GM21737 (cell line): ENCODE data around the gene FADS6.
"Not testable (repeated sequence)": the region's sequence is repeated elsewhere in the genome, so short reads cannot be mapped to it uniquely, and the experiment has no call there.

Experiments
- ATAC-seq: cut with Tn5 transposase; IDR thresholded peaks from one replicate; pipeline ENCODE4 v1.9.1; 2021; ENCODE audit warnings: mild to moderate bottlenecking, moderate library complexity; ENCODE audit not compliant: unreplicated experiment

Gene FADS6

DNA sequence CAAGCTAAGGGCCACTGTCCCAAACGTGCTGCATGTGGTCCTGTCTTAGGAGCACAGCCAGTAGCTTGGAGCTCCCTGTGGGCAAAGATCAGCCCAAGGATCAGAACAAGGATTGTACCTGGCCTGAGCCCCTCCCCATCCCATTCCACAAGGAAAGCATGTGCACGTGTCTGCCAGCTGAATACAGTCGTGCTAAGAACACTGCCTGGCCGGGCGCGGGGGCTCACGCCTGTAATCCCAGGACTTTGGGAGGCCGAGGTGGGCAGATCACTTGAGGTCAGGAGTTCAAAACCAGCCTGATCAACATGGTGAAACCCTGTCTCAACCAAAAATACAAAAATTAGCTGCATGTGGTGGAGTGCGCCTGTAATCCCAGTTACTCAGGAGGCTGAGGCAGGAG, 23.4 kb downstream of the FADS6 start:
- not testable (repeated sequence) for ATAC-seq

DNA sequence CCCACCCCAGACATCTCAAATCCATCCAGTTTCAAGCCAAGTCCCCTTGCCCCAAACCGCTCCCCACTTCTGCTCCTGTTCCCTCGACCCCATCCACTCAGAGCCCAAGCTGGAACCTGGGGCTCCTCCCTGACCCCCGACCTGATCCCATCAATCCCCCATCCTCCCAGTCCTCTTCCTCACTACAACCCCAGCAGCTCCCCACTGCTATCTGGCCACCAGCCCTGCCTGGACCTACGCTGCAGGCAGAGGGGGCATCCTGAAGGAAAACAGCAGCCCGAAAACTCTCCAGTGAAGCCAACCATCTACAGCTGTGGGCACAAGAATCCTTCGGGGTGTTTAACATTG, 24.6 kb downstream of the FADS6 start:
- no peak for ATAC-seq

DNA sequence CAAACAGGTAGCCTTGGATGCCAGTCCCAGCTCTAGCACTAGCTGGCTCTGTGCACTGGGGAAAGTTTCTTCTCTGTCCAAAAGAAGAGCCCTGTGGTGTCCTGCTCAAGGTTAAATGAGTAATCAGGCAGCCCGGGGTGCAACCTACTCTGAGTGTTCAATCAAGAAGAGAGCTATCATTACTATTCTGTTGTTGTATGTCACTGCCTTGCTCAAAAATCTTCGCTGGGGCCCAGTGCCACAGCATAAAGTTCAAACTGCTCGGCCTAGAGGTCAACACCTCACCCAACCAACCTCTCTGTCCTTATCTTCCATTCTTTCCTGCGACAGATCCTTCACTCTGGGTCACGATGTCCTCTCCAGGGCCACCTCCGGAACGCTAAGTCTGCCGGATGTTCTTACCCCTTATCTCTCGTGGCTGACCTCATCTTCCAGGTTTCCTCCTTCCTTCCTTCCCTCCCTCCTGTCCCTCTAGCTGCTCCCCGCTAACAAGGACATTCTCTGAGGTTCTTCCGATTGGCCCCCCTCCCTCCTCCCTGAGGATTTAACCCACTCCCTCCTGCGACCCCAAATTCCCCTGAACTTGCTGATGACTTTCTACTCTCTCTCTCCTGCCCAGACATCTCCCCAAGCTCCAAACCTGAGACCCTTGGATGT, 25.1 kb downstream of the FADS6 start:
- ATAC-seq, result no peak

DNA sequence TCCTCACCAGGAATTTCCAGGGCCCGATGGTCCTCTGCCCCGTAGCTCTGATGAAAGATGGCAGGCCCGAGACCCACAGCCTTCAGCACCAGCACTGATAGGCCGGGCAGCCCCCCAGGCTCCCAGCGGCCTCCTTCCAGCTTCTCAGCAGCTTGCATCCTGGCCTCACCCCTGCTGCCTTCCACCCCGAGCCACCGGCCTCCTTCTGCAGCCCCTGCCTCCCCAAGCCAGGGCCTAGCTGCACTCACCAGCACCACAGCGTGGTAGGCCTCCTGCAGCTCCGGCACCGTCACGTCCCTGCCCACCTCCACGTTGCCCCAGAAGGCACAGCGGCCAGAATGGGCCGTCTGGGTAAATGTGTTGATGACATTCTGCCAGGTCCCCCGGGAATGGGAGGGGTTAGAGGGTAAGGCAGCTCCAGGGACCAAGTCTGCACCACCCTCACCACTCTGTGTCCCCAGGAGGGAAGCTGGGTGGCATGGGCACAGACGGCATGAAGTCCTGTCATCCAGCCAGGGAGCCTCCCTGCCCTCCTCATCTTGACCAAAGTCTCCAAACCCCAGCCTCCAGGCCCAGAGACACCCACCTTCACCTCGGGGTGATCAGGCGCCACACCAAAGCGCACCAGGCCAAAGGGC, 27.1 kb downstream of the FADS6 start:
- no peak for ATAC-seq

DNA sequence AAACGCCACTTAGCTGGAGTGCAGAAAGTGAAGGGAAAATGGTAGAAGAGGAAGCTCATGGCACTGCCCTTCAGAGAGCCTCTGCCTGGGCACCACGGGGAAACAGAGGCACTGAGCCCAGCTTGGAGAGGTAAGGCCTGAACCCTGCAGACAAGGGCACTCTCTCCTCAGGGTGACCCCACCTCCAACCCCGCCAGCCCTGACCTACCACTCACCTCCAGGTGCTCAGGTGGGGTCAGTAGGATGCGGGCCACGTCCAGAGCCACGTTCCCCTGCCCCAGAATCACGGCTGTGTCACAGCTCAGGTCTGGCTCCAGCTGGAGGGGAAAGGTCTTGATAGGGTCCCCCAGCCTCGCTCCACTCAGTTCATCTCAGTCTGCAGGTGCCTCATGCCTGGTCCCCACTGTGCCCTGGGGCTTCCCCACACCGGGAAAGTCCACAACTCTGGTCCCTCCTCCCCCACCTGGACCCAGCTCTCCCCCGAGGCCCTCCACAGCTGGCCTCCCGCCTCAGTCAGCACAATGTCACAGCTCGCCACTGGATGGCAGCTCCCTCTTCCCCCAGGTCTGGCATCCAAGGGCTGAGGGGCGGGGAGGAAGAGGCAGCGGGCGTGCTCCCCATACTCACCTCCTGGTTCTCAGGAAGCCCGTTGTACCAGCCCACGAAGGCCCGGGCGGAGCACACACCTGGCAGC, 27.8 kb downstream of the FADS6 start:
- no peak for ATAC-seq

DNA sequence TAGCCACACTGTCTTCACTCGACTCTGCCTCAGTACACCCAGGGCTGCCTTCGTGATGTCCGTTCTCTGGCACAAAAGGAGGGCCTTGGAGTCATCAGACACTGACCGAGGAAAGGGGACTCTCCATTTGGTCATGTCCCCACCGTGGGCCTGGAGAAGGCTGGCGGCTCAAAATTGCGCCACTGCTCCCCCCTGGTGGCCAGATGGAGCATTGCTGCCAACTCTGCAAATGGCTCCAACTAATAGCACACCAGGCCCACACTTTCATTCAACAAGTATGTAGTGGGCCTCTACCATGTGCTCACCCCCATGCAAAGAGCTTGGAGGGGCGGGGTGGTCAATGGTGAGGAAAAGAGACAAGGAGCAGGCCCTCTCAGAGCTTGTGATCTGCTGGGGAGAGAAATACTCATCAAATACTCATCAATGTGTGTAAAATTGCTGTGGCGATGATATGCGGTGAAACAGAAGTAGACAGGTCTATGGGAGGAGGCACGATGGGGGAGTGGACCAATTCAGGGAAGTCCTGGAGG, 28.5 kb downstream of the FADS6 start:
- no peak for ATAC-seq

DNA sequence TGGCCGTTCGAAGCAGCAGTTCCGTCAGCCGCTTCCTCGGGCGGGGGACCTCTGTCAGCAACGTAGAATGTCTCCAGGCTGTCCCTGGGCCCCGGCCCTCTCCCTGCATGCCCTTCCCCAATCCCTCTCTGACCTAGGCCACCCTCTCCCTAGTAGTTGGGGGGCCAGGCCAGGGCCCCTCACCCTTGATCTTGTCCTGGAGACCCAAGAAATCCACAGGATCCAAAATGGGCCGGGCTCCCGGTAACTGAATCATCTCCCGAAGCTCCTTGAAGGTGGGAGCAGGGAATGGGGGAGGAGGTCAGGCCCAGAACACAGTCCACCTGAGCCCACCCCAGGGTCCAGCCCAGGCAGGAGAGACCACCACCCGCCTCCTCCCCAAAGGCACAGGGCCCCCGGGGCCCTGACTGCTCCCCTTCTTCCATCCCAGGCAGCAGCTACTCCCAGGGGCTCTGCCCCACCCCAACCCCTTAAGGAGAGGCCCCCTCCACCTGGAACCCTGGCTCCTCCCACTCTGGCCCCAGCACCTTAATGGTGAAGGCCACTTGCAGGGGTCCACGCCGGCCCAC, 29.1 kb downstream of the FADS6 start:
- no peak for ATAC-seq

DNA sequence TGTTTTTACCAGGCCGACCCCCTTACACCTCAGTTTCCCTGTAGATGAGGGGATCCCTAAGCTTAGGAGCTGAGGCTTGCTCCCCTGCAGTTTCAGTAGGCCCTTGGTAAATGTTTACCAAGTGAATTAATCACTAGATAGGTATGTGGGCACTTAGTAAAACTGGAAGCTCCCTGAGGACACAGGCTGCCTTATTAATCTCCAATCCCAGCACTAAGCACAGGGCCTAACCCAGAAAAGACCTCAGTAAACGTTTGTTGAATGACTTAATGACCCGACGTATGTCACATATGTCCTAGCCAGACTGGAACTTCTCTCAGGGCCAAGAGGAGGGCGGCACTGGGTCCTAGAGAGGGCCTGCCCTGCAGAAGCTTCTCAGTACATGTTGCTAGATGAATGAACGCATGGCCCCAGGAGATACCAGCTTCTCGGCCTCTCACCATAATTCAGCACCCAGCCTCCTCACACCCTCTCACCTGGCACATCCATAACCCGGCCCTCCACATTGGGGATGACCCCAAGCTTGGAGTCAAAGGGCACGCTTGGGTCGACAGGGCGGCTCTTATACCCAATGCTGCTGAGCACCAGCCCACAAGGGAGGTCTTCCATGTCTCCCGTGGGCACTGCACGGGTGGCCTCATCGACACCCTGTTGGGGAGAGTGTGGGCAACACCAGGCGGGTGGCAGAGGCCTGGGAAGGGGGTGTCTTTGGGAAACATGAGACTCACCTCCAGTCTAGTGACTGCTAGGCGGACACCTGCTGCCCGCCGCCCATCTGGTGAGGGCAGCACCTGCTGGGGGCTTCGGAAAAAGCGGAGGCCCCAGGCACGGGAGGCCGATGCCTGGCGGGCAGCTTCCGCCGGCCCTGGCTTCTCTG, 29.8 kb downstream of the FADS6 start:
- ATAC-seq, result no peak

DNA sequence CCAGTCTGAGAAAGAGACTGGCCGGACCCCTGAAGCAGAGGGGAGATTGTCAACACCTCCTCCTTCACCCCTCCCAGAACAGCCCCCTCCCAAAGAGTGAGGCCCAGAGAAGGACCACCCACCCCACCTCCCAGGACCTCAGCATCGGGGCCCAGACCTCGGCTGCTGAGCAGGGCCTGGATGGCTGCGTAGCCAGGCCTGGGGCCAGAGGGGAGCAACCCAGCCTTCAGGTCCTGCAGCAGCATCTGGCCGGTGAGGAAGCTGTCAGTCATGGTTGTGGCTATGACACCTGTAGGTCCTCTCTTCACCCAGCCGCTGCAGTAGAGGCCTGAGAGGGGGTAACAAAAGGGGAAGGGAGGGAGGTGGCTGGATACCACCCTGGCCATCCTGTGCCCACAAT, 30.5 kb downstream of the FADS6 start:
- no peak for ATAC-seq

DNA sequence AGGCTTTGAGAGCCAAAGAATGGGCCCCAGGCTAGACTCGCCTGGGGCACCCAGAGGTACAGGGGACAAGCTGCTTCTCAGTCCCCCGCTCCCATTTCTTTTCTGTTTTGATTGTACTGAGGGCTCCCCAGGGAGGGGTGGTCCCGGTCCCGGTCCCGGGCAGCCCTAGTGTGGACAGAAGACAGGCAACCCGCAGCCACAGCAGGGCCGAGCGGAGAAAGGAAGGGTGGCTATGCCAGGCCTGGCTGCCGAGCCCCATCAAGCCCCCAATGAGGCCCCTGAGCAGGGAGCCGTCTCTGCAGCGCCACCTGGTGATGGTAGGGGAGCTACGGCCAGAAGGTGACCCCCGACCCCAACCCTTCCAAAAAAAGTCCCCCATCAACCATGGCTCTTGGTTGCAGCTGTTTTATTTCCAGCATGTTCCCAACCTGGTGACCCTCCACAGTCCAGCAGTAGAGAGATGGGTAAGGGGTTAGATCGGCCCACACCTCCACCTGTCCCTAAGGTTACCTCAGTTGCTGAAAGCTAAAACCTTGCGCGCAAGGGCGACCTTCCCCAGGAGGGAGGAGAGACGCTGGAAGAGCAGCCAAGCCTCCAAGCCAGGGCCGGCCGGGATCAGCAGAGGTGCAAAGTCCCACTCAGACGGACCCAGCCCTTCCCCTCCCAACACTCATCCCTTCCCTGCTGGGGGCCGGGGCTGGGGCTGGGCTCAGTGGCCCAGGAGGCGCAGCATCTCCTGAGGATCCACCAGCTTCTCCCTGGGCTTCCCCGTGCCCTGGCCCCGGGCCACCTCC, 31.1 kb downstream of the FADS6 start:
- ATAC-seq, result no peak

DNA sequence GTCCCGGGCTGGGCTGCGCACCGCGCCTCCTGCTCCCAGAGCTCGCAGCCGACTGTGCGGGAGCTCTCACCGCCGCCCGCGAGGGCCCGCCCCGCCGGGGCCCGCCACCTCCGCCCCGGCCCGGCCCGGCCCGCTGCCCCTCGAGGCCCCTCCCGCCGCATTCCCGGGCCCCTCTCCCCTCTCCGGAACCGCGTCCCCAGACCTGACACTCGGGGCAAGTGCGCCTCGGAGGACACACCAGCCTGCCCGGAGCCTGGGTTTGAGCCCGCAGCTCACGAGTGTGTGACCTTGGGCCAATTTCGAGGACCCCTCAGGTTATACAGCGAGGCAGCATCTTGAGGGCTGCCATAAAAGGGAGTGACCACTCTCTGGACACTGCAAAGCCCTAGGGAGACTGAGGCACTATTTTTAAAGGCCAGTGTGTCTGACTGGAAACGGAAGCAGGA, 31.7 kb downstream of the FADS6 start:
- no peak for ATAC-seq

DNA sequence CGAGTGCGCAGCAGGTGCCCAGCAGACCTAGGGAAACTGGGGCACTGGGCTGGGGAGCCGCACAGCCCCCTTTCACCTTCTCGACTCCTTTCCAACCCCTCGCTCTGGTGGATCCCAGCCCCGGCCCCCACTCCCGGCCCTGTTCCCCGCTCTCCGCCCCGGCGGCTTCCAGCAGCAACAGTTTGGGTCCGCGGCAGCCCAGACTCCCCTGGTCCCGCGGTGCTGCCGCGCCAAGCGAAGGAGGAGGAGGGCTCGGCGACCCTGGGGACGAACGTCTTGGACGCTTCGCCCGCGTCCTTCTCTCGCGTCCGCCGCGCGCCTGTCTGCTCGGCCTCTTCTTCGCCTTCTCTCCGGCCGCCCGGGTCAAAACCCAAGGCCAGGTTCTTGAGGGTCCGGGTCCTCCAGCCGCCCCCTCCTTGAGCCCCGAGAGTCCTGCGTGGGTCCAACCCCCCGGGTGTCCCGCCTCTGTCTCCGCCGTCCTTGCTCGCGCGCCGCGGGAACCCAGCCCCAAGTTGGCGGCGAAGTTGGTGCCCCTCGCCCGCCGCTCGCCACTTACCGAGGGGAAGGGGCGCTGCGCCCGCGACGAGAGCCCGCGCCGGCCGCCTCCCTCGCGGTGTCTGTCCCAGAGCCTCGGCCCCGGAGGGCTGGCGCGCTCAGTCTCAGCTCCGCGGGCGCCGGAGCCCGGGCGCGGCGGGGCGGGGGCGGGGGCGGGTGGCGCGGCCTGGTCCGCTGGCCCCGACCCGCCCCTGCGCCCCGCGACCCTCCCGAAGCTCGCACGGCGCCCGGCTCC, 32.4 kb downstream of the FADS6 start:
- ATAC-seq, result no peak

DNA sequence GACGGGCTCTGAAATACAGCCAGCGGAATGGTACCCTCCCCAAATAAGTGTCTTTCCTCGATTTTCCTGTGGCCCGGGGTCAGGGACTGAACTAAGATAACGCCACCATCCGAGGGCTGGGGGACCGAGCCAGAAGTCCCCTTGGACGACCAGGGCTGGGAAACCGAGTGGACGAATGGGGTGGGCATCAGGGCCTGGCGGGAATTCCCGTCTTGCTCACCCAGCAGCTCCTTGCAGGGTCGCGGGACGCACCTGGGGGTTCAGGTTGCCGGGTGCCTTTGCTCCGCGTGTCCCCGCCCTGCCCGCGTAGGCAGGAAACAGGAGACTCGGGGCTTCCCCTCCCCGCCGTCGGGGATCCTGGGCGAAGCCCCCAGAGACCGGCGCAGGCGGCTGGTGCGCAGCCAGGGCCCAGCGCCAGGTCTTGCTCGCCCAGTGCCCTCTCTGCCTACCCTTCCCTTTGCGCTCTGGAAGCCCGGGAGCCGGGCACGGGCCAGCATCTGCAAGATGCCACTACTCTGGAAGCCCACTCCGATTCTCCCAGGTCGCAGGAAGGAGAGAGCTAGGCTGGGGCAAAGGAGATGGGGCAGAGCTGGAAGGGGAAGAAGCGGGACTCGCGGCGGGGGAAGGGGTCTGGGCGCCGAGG, 33.1 kb downstream of the FADS6 start:
- ATAC-seq, result no peak

DNA sequence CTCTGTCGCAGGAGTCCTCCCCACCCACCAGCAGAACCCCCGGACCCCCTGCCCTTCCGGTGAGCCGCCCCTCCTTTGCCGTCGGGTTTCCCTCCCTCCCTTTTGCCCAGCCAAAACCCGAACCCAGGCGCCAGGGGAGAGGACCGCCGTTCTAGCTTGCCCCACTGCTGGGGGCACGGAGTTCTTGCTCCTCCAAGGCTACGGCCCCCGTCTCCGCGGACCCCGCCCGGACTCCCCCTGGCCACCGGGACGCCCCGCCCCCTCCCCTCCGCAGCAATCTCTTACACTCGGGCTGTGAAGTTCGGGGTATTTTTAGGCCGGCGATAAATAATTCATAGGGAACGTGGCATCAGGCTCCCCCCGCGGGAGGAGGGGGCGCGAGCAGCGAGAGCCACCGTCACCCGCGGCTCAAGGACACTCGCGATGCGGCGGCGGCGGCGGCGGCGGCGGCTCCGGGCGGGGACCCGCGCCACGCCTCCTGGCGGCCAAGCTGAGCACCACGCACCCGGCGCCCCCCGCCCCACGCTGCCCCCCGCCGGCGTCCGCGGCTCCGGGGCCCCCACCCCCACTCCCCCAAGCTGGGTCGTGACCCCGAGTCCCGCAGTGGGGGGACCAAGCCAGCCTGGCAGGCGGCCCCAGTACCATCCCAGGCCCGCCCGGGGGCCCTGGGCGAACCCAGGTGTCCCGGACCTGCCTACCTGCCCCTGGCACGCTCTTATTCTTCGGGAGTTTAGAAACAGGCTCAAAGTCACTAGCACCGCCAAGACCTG, 33.8 kb downstream of the FADS6 start, which contains the start of gene GRIN2C:
TSS of gene GRIN2C (minus strand) at position 427 of the 770 bp plus-strand sequence. CDS start 4,793 bp downstream, outside the sequence.
- ATAC-seq, result no peak

DNA sequence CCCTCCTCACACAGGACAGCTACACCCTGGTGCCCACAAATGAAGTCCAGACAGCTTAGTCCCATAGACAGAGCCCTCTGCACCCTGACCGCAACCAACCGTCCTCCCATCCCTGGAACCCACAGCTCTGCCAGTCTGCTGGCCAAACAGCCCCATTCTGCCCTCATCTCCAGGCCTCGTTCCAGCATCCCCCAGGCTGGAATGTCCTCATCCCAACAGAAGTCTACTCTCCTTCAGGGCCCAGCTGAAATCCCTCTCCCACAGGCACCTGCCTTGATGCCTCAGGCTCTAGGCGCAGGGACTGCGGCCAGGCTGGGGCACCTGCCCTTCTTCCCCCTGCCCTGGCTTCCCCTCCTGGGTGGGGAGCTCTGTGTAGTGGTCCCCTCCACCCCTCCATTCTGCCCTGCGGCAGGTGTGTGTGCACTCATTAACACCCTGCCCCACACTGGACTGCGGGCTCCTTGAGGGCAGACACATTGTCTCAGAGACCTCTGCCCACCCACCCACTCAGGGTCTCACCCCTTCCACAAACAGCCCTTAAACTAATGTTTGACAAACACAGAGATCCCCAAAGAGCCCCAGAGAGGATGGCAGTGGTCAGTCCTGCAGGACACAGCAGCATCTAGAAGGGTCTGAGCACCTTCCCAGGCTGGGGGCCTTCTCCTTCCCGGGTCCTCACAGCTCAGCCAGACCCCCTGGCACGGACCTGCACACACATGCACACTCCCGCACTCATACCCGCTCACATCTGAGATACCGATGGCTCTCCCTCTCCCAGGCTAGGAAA, 34.6 kb downstream of the FADS6 start:
- no peak for ATAC-seq

DNA sequence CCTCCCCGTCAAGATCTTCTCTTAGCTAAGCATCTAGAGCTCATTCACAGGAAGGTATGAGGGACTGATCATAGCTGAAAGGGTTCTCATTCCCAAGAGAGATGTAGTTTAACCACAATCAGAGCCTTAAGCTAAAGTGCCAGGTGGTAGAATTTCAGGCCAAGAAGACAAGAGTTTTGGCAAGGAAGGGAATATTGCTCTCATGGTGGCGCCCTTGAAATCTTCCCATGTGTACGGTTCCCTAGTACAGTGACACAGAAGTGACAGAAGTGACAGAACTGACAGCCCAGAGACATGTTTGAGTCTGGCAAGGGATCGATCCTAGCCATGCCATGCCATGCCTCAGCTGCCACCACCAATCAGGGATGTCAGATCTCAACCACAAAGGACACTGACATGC, 36.2 kb downstream of the FADS6 start:
- ATAC-seq, result no peak

DNA sequence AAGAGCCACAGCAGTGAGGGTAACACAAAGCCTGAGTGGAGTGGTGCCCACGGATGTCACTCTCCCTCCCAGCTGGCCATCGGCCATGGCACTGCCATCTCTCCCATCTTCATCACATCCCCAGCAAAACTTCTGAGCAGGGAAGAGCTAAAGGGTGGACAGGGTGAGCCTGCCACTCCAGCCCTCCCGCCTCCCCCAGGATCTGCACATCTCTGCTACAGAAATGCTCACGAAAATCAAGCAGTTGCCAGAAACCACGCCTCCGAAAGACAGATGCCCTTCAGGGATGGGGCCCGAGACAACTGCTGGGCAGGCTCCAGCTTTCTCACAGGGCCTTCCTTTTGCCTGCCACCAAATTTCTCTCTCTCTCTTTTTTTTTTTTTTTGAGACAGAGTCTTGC, 37.3 kb downstream of the FADS6 start:
- no peak for ATAC-seq
